ENCODE data around the gene CYTH3. TPM values are rescaled to one million over a fixed set of nuclear protein-coding genes. Genes with fewer than 3 reads are reported as not detected.

CYTH3 gene
- total and polyA plus RNA-seq, 11 donors = 11.1 to 49.7 (median 22.1) TPM

DNA sequence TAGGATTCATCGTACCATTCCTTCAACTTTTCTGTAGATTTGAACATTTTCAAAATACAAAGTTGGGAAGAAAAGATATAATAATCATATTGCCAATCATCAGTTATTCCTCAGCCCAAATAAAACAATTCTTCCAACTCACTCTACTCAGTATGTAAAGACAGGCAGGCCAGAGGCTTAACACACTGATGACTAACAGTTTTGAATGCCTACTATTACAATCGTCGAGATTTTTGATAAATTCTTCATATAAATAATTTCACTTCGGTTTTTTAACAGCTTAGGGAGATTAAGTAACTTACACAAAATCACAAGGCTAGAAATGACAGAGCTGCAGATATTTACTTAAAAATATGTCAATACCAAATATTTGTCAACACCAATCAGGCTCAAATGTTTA is 17.6 kb downstream of the CYTH3 start:
- DNase-seq (no peak), ATAC-seq (no peak)
- TF ChIP-seq, protein P1, sequence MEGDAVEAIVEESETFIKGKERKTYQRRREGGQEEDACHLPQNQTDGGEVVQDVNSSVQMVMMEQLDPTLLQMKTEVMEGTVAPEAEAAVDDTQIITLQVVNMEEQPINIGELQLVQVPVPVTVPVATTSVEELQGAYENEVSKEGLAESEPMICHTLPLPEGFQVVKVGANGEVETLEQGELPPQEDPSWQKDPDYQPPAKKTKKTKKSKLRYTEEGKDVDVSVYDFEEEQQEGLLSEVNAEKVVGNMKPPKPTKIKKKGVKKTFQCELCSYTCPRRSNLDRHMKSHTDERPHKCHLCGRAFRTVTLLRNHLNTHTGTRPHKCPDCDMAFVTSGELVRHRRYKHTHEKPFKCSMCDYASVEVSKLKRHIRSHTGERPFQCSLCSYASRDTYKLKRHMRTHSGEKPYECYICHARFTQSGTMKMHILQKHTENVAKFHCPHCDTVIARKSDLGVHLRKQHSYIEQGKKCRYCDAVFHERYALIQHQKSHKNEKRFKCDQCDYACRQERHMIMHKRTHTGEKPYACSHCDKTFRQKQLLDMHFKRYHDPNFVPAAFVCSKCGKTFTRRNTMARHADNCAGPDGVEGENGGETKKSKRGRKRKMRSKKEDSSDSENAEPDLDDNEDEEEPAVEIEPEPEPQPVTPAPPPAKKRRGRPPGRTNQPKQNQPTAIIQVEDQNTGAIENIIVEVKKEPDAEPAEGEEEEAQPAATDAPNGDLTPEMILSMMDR (IDR thresholded peaks at IDR 0.05) = no peak
- TF ChIP-seq POLR2A (IDR thresholded peaks at IDR 0.05) = no peak
- 63 to 80% (median 74%) methylated on average over 4 of the region's 4 CpGs for WGBS, 4 donors
- no peak overlapping the region for H3K4me3 ChIP-seq
- intact Hi-C loops (cut with DNase I) = no loop called here
- H3K27ac ChIP-seq = peak overlapping the region; percentile 17 to 86 (median 68)
- no peaks in the 10 kb centered on the region for H3K9me3 ChIP-seq
- H3K27me3 ChIP-seq = no peaks in the 10 kb centered on the region
- peaks cover 13 to 94% (median 76%) of the 10 kb centered on the region in 12 donors for H3K4me1 ChIP-seq
- H3K36me3 ChIP-seq = no peaks in the 10 kb centered on the region

DNA sequence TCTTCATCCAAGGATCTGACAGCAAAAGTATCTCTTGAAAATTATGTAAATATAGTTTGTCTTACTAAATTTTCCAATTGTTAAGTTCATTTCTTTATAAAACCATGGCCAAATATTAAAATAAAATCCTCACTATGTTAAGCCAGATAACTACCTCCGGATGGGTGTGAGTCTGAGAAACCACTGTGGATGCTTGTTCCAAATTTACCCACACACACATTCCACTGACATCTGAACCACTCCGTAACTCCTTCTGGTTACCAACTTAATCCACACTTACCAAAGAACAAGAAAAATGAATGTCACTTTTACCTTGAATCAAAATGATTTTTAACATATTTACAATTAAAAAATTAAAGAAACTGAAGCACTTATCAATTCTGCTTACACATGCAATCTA is 19.7 kb downstream of the CYTH3 start:
- no peak for DNase-seq
- intact Hi-C loops (cut with DNase I) = no loop called here
- TF ChIP-seq, protein P1 (IDR thresholded peaks at IDR 0.05) = no peak
- no peak for TF ChIP-seq POLR2A (IDR thresholded peaks at IDR 0.05)
- Histone ChIP-seq H3K27ac (peak overlapping the region in 10 of 12 donors; percentile 7 to 75 (median 56)), H3K9me3 (no peaks in the 10 kb centered on the region), H3K4me1 (peaks cover 8 to 97% (median 71%) of the 10 kb centered on the region in 12 donors), H3K27me3 (no peaks in the 10 kb centered on the region), H3K36me3 (no peaks in the 10 kb centered on the region), H3K4me3 (no peak overlapping the region)
- WGBS, 4 donors = 10 to 18% (median 15%) methylated on average over 2 of the region's 2 CpGs
- ATAC-seq = no peak

DNA sequence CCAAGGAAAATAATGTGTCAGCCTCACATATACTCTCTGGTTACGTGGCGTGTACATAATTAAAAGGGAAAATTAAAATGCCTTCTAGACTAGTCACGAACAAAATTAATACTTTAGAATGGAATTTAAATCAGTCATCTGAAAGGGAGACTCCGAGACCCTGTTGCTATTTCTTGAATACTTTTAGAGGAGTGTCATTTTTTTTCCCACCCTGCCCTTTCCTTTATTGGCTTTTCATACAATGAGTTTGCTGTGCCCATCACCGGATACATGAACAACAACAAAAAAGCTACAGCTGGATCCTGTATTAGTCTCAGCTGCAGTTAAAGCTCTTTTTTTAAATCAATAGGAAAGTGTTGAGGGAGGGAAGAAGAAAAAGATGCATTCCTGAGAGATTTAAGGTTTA is 20.1 kb downstream of the CYTH3 start:
- peaks cover 4 to 96% (median 69%) of the 10 kb centered on the region in 12 donors for H3K4me1 ChIP-seq
- intact Hi-C loops (cut with DNase I) = no loop called here
- peak in 1 of 4 donors; percentile 4 for ATAC-seq

DNA sequence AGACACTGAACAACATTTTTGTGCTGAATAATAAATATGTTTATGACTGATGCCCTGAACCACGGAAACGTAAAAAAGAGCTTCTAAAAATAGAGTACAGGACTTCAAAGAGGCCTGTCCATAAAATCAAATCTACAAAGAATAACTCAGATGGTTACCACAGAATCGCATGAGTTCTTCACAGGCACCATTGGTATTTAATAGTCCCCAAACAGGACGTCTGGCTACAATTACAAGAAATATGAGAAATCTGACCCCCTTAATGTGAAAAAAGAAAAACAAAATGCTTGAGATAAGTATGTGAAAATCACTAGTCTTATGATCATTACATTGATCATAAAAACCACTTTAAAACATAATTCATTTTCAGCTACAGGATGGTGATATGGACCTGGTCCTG is 20.8 kb downstream of the CYTH3 start:
- TF ChIP-seq POLR2A (IDR thresholded peaks at IDR 0.05) = no peak
- TF ChIP-seq, protein P1 (IDR thresholded peaks at IDR 0.05) = no peak
- no peak overlapping the region for H3K4me3 ChIP-seq
- intact Hi-C loops (cut with DNase I) = no loop called here

More for the DNA sequence above, 20.1 kb downstream of the CYTH3 start:
- Histone ChIP-seq H3K36me3 (no peaks in the 10 kb centered on the region), H3K27me3 (no peaks in the 10 kb centered on the region), H3K4me3 (no peak overlapping the region), H3K9me3 (no peaks in the 10 kb centered on the region), H3K27ac (peak overlapping the region in 10 of 12 donors; percentile 7 to 75 (median 56))
- WGBS, 4 donors = 24 to 50% (median 38%) methylated on average over 5 of the region's 5 CpGs
- no peak for DNase-seq
- TF ChIP-seq POLR2A (IDR thresholded peaks at IDR 0.05) = no peak
- TF ChIP-seq, protein P1 (IDR thresholded peaks at IDR 0.05) = no peak

More for the DNA sequence above, 20.8 kb downstream of the CYTH3 start:
- Histone ChIP-seq H3K9me3 (no peaks in the 10 kb centered on the region), H3K4me1 (peaks cover 3 to 96% (median 62%) of the 10 kb centered on the region in 12 donors), H3K36me3 (no peaks in the 10 kb centered on the region), H3K27me3 (no peaks in the 10 kb centered on the region), H3K27ac (peak overlapping the region in 10 of 12 donors; percentile 7 to 75 (median 56))
- DNase-seq (no peak), ATAC-seq (no peak)
- 29 to 36% (median 32%) methylated on average over 4 of the region's 4 CpGs for WGBS, 4 donors
